Liver (tissue), 9 donors: Measurements from ENCODE around the gene OGDHL. TPM values are rescaled to one million over a fixed set of nuclear protein-coding genes. Genes with fewer than 3 reads are reported as not detected.

ENCODE experiments used
- DNase-seq: peaks from one replicate; pipeline ENCODE4 v3.0.0-alpha.2; 2017; ENCODE audit warnings: low spot score
- H3K27ac ChIP-seq, 2 donors: one replicate each; pipeline ENCODE4 v1.7.0; 2013; ENCODE audit warnings: inconsistent platforms in 2 of 2, low read length in 2 of 2, control low read depth in 1 of 2, low read depth in 1 of 2, mild to moderate bottlenecking in 1 of 2
- H3K27me3 ChIP-seq, 4 donors: one replicate each; pipeline versions ENCODE4 v1.6.1 to v1.7.0; 2013; ENCODE audit warnings: low read length in 3 of 4, inconsistent platforms in 1 of 4, mild to moderate bottlenecking in 1 of 4, moderate library complexity in 1 of 4; ENCODE audit not compliant: control insufficient read depth in 4 of 4, insufficient read depth in 4 of 4
- H3K36me3 ChIP-seq, 4 donors: one replicate each; pipeline versions ENCODE4 v1.6.1 to v1.7.0; 2013; ENCODE audit warnings: low read length in 3 of 4, mild to moderate bottlenecking in 3 of 4, low read depth in 1 of 4, moderate library complexity in 1 of 4; ENCODE audit not compliant: control insufficient read depth in 4 of 4, insufficient read depth in 3 of 4
- H3K4me1 ChIP-seq, 4 donors: one replicate each; pipeline versions ENCODE4 v1.6.1 to v1.7.0; 2013; ENCODE audit warnings: low read length in 3 of 4, mild to moderate bottlenecking in 3 of 4, moderate library complexity in 1 of 4; ENCODE audit not compliant: control insufficient read depth in 4 of 4, insufficient read depth in 4 of 4
- H3K4me3 ChIP-seq, 3 donors: one replicate each; pipeline versions ENCODE4 v1.6.1 to v1.7.0; 2013; ENCODE audit warnings: low read length in 3 of 3, control low read depth in 1 of 3, low read depth in 1 of 3, mild to moderate bottlenecking in 1 of 3
- H3K9ac ChIP-seq, 2 donors: one replicate each; pipeline ENCODE4 v1.7.0; 2013; ENCODE audit warnings: low read length in 2 of 2, mild to moderate bottlenecking in 2 of 2, moderate library complexity in 2 of 2, control low read depth in 1 of 2, low read depth in 1 of 2
- H3K9me3 ChIP-seq, 4 donors: one replicate each; pipeline versions ENCODE4 v1.6.1 to v1.7.0; 2013; ENCODE audit warnings: low read length in 3 of 4; ENCODE audit not compliant: control insufficient read depth in 4 of 4
- ATF3 ChIP-seq: IDR thresholded peaks from 2 replicates; pipeline ENCODE4 v1.6.1; 2016; ENCODE audit warnings: antibody characterized with exemption
- CTCF ChIP-seq: fragments of 150-350 bp; IDR thresholded peaks from 2 replicates; pipeline ENCODE4 v1.5.1; 2017; ENCODE audit warnings: improper control_type of control experiment, low read depth, low read length; ENCODE audit not compliant: missing input control
- EGR1 ChIP-seq, 2 donors: IDR thresholded peaks; 2 replicates each; pipeline ENCODE4 v1.6.1; 2016 to 2018; ENCODE audit warnings: antibody characterized with exemption in 2 of 2, low read depth in 2 of 2
- FOXA1 ChIP-seq: IDR thresholded peaks from 2 replicates; pipeline ENCODE4 v1.6.1; 2016; ENCODE audit warnings: antibody characterized with exemption
- FOXA2 ChIP-seq: IDR thresholded peaks from 2 replicates; pipeline ENCODE4 v1.6.1; 2016; ENCODE audit warnings: antibody characterized with exemption
- HNF4A ChIP-seq, 2 donors: conservative IDR thresholded peaks; 2 replicates each; pipeline ENCODE4 v1.6.1; 2016; ENCODE audit warnings: antibody characterized with exemption in 2 of 2, mild to moderate bottlenecking in 2 of 2
- HNF4G ChIP-seq: IDR thresholded peaks from 2 replicates; pipeline ENCODE4 v1.6.1; 2016; ENCODE audit warnings: antibody characterized with exemption
- JUND ChIP-seq, 2 donors: IDR thresholded peaks; 2 replicates each; pipeline ENCODE4 v1.6.1; 2016; ENCODE audit warnings: antibody characterized with exemption in 2 of 2
- MAX ChIP-seq: IDR thresholded peaks from 2 replicates; pipeline ENCODE4 v1.6.1; 2016; ENCODE audit warnings: antibody characterized with exemption
- NR2F2 ChIP-seq: IDR thresholded peaks from 2 replicates; pipeline ENCODE4 v1.6.1; 2016; ENCODE audit warnings: antibody characterized with exemption
- REST ChIP-seq: IDR thresholded peaks from 2 replicates; pipeline ENCODE4 v1.6.1; 2016; ENCODE audit warnings: antibody characterized with exemption, mild to moderate bottlenecking
- SP1 ChIP-seq: IDR thresholded peaks from 2 replicates; pipeline ENCODE4 v1.6.1; 2018; ENCODE audit warnings: antibody characterized with exemption, mild to moderate bottlenecking
- TAF1 ChIP-seq: conservative IDR thresholded peaks from 2 replicates; pipeline ENCODE4 v1.6.1; 2016; ENCODE audit warnings: antibody characterized with exemption, mild to moderate bottlenecking
- YY1 ChIP-seq: IDR thresholded peaks from 2 replicates; pipeline ENCODE4 v1.6.1; 2016; ENCODE audit warnings: antibody characterized with exemption, mild to moderate bottlenecking
- ZBTB33 ChIP-seq: IDR thresholded peaks from 2 replicates; pipeline ENCODE4 v1.6.1; 2016; ENCODE audit warnings: antibody characterized with exemption
- WGBS: extraction: QIAGEN DNeasy Blood & Tissue Kit; methylation state at CpG from one replicate; pipeline ENCODE4 v1.1.7; 2013; 5-methylcytosine and 5-hydroxymethylcytosine counted together
- polyA plus RNA-seq, 2 donors: library from polyadenylated mRNA; stranded (reverse) in 1 of 2; unstranded in 1 of 2; fragments of 200-250 nt in 1 of 2; fragments of >200 nt in 1 of 2; fragmentation: Nextera tagmentation in 1 of 2; extraction: Ambion mirVana in 1 of 2; gene quantifications; one replicate each; pipeline versions ENCODE4 v1.2.1 to v1.2.3, GENCODE V29; 2013 to 2015
- total RNA-seq, 2 donors: library from RNA; depleted of rRNA; stranded (reverse); fragments of >200 nt; gene quantifications; one replicate each; pipeline ENCODE4 v1.2.3, GENCODE V29; 2014
- donor health status: healthy.
- donor health status: healthy.
- donor health status: healthy.
- donor health status: healthy.
- donor health status: healthy.

The OGDHL gene
- total and polyA plus RNA-seq, 4 donors, result 5.2 to 67.9 (median 49.7) TPM

- no peak overlapping the region for H3K4me3 ChIP-seq
- H3K9ac ChIP-seq, result no peak overlapping the region
- H3K27ac ChIP-seq, result no peak overlapping the region
- no peak for DNase-seq
- H3K36me3 ChIP-seq, result no peaks in the 10 kb centered on the region
- H3K27me3 ChIP-seq, result no peaks in the 10 kb centered on the region
- WGBS, result 89% methylated on average over 4 of the region's 4 CpGs
- TF ChIP-seq FOXA2 (no peak), HNF4G (no peak), NR2F2 (no peak), ZBTB33 (no peak), SP1 (no peak), TAF1 (no peak), FOXA1 (no peak), CTCF (no peak), REST (no peak), MAX (no peak), HNF4A (conservative IDR thresholded peaks at IDR 0.05) (no peak), ATF3 (no peak)
- no peaks in the 10 kb centered on the region for H3K9me3 ChIP-seq
- no peaks in the 10 kb centered on the region for H3K4me1 ChIP-seq
Measured at GRCh38 chr10:49798275-49798674, 36.2 kb upstream of the OGDHL start.

- Histone ChIP-seq H3K36me3 (no peaks in the 10 kb centered on the region), H3K27me3 (no peaks in the 10 kb centered on the region), H3K4me3 (no peak overlapping the region), H3K9me3 (no peaks in the 10 kb centered on the region), H3K4me1 (no peaks in the 10 kb centered on the region), H3K27ac (no peak overlapping the region), H3K9ac (no peak overlapping the region)
- WGBS, result 85% methylated on average over 5 of the region's 5 CpGs
- no peak for TF ChIP-seq FOXA2
- TF ChIP-seq SP1, result no peak
- TF ChIP-seq YY1, result no peak
- no peak for TF ChIP-seq HNF4A (conservative IDR thresholded peaks at IDR 0.05)
- no peak for TF ChIP-seq FOXA1
- no peak for TF ChIP-seq ATF3
- no peak for TF ChIP-seq REST
- no peak for TF ChIP-seq JUND (IDR thresholded peaks at IDR 0.05)
- no peak for TF ChIP-seq EGR1 (IDR thresholded peaks at IDR 0.05; ENCODE audit: low read depth in 2 of 2)
- no peak for DNase-seq
Measured at GRCh38 chr10:49791100-49791499, 29.0 kb upstream of the OGDHL start.
